Amniotic stem cell (primary cell): ENCODE results near the gene GRHL1.

Experiments used
- DNase-seq: peaks from one replicate; lab custom pipeline; 2025; lab: John Stamatoyannopoulos, UW

GRHL1 gene

DNA sequence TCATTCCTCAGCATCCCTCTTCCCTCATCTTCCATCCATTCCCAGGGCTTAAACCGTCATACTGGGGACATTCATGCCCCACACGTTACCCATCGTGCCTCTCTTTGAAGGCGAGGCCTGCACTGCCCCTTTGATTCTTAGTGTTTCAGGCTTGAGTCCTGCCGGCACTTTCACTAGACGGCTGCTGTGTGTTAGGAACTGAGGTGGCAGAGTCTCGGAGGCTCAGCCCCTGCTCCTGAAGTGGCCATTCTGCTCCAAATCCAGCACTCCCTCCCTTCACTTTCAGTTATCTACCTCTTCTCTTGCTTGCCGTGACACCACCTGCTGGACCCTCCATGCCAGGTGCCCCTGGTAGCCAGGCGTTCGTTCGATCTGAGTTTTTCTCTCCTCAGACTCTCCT, 43.0 kb downstream of the GRHL1 start:
- no peak for DNase-seq

- DNase-seq, result no peak
These were observed 43.6 kb downstream of the GRHL1 start for GRCh38 chr2:9995059-9995458.

DNA sequence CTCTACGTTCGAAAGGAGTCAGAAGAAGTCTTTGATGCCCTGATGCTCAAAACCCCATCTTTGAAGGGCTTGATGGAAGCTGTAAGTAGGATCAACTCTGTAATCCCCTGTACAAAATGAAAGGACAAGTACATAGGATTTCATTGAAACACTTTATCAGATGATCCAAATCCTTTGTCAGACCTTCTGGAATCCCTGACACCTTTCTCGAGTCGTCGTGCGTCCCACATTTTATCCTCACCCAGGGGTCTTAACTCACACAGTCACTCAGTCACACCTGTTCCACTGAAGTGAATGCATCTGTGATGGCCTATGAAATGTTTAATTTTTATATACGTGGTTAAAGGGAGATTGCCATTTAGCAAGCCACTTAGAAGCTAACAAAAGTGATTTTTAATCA, 44.8 kb downstream of the GRHL1 start:
- DNase-seq, result no peak

DNA sequence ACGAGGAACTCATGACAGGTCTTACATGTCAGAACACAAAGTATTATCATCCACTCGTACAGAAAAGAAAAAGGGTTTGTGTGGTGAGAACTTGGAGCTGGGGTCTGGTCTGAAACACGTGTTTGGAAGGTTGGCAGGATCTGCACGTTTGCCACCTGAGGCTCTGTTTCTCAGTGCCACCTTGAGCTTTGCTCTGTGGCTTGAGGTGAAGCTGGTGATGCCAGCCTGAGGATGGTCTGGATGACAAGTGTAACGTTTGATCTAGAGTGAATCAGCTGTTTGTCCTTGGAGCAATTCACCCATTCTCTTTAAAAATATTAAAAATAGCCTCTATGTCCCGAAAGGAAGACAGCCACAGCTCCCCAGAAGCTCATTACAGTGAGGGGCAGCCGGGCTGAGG, 46.4 kb downstream of the GRHL1 start:
- DNase-seq, result no peak

DNA sequence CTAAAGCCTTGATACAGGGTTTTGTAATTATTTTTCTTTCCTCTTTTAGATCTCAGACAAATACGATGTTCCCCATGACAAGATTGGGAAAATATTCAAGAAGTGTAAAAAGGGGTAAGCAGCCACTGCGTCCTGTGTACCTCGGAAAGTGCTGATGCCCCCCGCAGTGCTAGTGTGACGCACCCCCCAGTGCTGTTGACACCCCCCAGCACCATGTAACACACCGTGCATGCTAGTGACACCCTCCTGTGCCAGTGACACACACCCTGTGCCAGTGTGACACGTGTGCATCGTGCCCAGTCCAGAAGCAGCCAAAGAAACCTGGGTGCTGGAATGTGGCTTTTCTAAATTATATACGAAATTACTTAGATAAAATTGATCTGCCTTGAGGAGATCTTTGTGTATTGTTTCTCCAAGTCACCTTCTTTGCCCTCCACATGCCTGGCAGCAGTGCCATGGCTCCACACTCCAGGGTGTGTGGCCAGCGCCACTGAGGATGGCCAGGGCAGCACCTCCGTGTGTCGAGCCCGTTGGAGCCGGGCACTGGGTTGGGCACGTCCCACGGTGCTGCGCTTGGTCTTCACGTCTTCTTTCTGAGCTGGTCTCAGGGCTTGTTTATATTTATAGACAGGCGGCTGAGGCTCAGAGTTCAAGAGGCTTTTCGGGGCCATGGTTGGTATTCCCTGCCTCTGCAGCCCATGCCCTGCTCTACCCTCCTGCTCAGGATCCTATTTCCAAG, 47.6 kb downstream of the GRHL1 start:
- no peak for DNase-seq

GRCh38 chr2:9999693-10000092, 48.2 kb downstream of the GRHL1 start:
- DNase-seq, result no peak

DNA sequence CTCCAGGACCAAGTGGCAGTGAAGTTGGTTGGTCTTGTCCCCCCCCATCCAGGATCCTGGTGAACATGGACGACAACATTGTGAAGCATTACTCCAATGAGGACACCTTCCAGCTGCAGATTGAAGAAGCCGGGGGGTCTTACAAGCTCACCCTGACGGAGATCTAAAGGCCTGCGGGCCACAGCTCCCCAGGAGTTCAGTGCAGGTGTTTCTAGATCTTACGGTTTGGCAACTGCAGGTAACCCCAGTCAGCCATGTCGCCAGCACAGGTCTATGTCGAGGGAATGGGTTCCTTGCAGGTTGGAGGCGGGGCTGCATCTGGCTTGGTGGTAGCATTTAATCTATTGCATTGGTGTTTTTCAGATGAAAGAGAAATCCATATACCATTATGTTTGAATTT, 49.0 kb downstream of the GRHL1 start:
- no peak for DNase-seq

- no peak for DNase-seq
These were observed 50.1 kb downstream of the GRHL1 start for GRCh38 chr2:10001586-10001985.

- DNase-seq, result no peak
These were observed 50.6 kb downstream of the GRHL1 start for GRCh38 chr2:10002109-10002508.

DNA sequence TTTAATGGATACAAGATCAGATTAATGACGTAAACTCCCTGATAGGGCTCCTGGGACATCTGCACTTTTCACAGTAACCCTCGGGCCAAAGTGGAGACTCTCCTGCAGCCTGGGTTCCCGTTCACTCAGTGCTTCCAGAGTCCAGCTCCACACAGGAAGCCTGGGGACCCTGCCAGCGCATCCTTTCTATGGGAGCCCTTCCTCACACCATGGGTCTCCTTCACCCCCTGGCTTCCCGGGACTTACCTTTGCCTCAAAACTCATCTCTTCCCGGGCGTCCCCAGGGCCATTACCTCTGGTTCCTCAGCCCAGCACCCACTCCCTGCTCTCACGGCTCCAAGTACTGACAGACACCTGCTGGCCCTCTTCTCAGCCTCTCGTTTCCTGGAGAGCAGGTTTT, 51.2 kb downstream of the GRHL1 start:
- DNase-seq, result no peak

DNA sequence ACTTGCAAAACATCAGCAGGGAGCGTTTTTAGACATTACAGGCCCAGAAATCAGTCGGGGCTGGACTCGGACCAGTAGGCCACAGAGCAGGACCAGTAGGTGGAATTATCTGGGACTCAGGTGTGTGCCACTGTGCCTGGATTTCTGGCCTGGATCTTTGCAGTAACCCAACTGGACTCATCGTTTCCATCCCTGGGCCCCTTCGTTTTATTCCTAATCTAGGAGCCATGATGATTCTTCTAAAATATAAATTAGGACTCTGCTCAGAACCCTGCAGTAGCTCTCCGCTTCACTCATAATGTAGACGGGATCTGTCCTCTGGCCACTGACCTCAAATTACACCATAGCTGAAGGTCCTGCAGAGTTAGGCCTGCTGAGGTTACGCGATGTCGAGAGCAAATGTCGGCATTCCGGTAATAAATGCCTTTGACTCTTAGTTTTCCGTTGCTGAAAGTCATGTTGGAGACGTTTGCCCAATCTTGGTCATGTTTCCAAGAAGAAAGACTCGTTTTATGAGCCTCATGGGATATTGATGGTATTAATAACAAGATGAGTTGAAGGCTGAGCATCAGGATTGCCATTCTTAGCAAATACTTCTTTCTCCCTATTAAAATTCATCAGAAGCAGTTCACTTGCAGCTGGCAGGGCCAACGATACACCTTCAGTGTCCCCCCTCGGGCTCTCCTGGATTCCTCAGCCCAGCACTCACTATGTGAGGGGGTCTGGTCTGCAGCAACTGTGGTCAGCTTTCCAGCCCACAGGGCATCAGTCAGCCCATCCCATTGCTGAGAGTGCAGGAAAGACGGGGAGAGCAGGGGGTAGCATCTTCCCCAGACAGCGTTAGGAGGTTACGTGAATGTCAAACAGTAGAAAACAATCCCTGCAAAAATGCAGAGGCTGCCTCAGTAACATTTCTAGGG, 52.0 kb downstream of the GRHL1 start:
- no peak for DNase-seq

DNA sequence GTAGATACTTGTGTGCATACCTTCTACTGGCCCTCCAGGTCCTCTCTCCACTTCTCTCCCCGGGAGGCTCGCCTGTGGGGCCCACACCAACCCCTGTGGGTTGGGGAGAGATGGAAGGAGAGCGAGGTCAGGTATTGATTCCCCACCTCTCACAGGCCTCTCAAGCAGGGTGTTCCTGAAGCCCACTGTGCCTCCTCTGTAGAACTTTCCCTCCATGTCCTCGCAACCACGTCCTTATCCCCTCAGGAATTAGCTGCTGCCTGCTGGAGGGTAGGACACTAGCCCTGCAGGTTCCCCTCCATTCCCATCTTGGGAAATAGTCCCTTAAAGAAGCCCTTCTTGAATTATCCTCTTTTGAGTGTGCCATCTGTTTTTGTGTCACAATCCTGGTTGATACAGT, 52.9 kb downstream of the GRHL1 start:
- DNase-seq, result no peak

DNA sequence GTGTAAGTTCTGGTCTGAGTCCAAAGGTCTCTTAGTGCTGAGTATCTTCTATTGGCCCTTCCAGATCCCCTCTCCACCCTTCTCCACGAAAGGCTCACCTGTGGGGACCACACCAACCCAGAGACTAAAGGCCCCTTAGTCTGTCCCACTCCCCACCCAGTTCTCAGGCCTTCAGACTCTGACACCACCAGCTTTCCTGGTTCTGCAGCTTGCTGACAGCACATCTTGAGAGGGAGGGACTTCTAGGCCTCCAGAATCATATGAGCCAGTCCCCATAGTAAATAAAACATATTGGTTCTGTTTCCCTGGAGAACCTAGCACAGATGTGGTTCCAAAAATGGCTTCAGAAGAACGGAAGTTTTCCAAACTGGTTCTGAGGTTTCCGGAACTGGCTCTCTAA, 53.3 kb downstream of the GRHL1 start:
- DNase-seq, result no peak

GRCh38 chr2:10005461-10006235, 54.2 kb downstream of the GRHL1 start:
- no peak for DNase-seq

DNA sequence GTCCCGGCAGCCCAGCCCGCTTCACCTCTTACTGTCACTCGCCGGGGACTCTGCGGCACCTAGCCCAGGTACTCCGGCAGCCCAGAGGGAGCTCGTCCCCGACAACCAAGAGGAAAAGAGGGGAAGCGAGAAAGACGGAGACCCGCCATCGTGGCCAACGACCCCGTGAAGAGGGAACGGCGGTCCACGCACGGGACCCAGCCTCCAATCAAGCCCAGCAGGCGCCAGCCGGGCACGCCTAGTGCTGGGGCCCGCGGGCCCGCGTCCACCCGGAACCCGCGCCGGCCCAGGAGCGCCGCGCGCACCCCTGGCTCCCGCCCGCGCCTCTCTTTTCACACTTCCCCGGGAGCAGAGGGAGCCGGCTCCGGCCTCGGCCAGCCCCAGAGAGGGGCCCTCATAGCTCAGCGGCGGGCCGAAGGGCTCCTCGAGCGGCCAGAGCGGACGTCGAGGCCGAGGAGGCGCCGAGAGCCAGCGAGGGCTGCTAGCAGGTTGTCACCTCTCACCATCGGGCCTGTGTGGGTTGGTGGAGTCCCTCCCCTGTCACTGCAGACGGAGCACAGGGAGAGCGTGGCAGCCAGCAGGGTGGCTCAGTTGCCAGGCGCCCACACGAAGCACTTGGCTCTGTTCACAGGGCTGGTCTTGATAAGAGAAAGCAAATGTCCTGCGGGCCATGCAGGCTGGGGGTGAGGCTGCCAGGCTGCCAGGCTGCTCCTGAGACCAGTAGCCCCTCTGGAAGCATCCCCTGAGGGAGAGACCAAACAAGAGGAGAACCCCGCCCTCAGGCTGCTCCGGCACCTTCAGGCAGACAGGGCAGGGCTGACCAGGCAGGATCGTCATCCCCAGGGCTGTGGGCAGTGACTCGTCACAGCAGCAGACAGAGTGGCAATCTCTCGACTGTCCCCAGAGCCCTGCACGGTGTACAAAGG, 55.0 kb downstream of the GRHL1 start:
- DNase-seq, result no peak

DNA sequence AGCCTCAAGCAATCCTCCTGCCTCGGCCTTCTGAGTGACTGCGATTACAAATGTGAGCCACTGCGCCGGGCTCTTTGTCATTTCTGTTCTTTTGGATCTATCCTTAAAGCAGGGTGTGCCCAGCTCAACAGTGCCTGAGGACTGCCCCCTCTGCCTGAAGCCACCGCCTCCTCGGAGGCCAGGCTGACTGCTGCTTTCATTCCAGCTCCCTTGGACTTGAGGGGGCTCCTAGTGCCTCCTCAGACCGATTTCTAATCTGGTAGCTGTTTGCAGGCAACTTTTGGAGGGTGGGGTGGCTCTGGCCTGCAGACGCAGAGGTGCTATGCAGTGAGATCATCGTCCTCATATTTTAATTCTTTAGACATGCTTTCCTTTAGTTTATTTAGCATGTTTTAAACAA, 55.9 kb downstream of the GRHL1 start:
- DNase-seq, result no peak

DNA sequence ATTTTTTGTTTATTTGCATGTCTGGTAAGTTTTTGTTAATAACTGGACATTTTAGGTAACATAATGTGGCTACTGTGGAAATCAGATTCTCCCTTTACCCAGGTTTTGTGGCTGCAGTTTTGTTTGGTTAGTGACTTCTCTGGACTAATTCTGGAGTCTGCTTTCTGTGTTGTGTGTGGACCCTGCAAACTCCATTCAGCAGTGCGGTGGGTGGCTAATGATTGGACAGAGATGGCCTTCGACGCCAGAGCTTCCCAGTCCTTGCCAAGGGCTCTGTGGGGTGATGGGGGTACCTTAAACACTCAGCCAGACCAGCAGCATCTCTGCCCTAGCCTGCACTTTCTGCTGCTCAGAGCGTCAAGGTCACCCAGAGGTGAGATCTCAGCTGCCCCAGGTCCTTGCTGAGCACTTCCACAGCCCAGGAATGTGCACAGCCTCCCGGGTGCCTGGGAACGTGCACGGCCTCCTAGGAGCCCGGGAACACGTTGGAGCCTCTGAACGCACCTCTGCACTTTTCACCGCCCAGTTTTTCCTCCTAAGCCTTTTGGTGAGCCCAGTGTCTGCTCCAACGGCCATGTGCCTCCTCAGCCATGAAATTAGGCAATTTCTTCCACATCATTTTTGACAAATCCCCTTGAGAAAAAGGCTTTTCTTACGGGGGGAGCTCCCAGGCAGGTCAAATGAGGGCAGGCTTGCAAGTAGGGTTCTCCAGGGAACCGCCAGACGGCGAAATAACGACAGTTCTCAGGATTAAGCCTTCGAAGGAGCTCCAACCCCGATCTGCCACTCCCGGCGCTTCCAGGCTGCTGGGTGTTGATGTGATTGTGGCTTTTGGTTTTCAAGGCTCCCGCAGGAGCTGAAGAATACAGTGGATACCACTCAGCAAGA, 56.7 kb downstream of the GRHL1 start:
- DNase-seq, result no peak

DNA sequence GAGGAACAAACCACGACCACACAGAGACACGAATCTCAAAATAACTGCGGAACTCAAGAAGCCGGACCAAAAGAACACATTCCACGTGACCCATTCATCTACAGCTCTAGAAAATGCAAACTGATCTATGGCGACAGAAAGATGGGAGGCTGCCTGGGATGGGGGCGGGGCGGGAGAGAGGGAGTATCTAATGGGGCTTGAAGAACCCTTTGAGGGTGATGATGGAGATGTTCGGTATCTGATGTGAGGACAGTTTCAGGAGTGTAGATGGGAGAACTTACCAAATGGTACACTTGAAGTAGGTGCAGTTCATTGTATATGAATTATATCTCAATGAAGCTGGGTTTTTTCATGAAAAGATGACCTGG, 57.3 kb downstream of the GRHL1 start:
- DNase-seq, result no peak

DNA sequence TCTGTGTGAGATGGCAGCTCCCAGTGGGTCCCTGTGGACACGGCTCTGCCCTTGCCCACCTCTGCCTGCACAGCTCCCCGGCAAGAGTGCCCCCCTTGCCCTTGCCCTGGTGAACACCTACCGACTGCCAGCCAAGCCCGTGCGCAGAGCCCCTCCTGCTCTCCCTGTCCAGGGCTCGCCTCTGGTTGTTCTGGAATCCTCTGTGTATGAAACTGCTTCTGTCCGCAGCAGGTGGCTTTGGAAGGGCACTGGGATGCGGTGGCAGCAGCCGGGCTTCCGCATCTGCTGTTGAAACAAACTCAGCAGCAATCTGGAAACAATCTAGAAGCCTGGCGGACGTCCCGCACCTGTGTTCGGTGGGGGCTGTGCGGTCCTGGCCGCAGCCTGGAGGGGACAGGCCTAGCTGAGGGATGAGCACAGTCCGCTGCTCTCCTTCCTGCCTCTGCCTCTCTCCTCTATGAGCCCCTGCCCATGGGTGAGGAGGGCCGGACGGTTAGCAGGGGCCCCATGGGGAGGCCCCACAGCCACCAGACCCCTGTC, 57.8 kb downstream of the GRHL1 start:
- no peak for DNase-seq
